K562 (cell line): ENCODE data around the gene SDE2.

Experiments
- CTCF ChIP-seq, 3 experiments: IDR thresholded peaks in 2 of 3; conservative IDR thresholded peaks in 1 of 3; 2 replicates each; pipeline ENCODE4 v1.5.1; 2011 to 2012; ENCODE audit warnings: low read length in 3 of 3, mild to moderate bottlenecking in 3 of 3, control low read depth in 2 of 3, improper control_type of control experiment in 1 of 3, inconsistent platforms in 1 of 3, low read depth in 1 of 3, mixed read lengths in 1 of 3, moderate library complexity in 1 of 3; ENCODE audit not compliant: insufficient read depth in 2 of 3
- DEAF1 ChIP-seq: fragments of 450-650 bp; formaldehyde crosslinking; IDR thresholded peaks from 2 replicates; pipeline ENCODE4 v1.4.0; 2020; ENCODE audit warnings: mild to moderate bottlenecking, moderate library complexity
- DPF2 ChIP-seq: fragments of 450-650 bp; IDR thresholded peaks from 2 replicates; pipeline ENCODE4 v1.6.1; 2016
- HDAC3 ChIP-seq: fragments of 450-650 bp; IDR thresholded peaks from 2 replicates; pipeline ENCODE4 v1.6.1; 2018; ENCODE audit warnings: borderline replicate concordance, mild to moderate bottlenecking, moderate library complexity; ENCODE audit not compliant: partially characterized antibody
- MAFK ChIP-seq: IDR thresholded peaks from 2 replicates; pipeline ENCODE4 v1.6.1; 2011; ENCODE audit warnings: low read length, improper control_type of control experiment
- MAX ChIP-seq: sonication (generic); formaldehyde crosslinking; IDR thresholded peaks from 2 replicates; pipeline ENCODE4 v1.9.0; 2022; ENCODE audit warnings: mild to moderate bottlenecking, missing genetic modification reagents
- MTA3 ChIP-seq: fragments of 450-650 bp; formaldehyde crosslinking; IDR thresholded peaks from 2 replicates; pipeline ENCODE4 v1.6.1; 2017; ENCODE audit warnings: mild to moderate bottlenecking, borderline replicate concordance
- MXI1 ChIP-seq: IDR thresholded peaks from 2 replicates; pipeline ENCODE4 v1.6.1; 2011; ENCODE audit warnings: low read depth, mild to moderate bottlenecking, improper control_type of control experiment, low read length
- NR3C1 ChIP-seq: sonication (generic); formaldehyde crosslinking; IDR thresholded peaks from 2 replicates; pipeline ENCODE4 v1.8.1; 2022; ENCODE audit warnings: missing genetic modification reagents
- TRIM28 ChIP-seq: fragments of 450-650 bp; IDR thresholded peaks from 2 replicates; pipeline ENCODE4 v1.6.1; 2017
- ZFP91 ChIP-seq: sonication (generic); formaldehyde crosslinking; IDR thresholded peaks from 2 replicates; pipeline ENCODE4 v1.8.0; 2022; ENCODE audit warnings: mild to moderate bottlenecking, missing genetic modification reagents
- ZNF121 ChIP-seq: sonication (generic); formaldehyde crosslinking; conservative IDR thresholded peaks from 2 replicates; pipeline ENCODE4 v1.8.0; 2022; ENCODE audit warnings: missing genetic modification reagents

- TF ChIP-seq TRIM28, result no peak
- TF ChIP-seq MAFK, result no peak
- TF ChIP-seq ZFP91 (CRISPR knock-in tag), result no peak
- TF ChIP-seq DPF2, result no peak
- no peak for TF ChIP-seq NR3C1 (CRISPR knock-in tag)
- TF ChIP-seq MTA3, result no peak
- TF ChIP-seq HDAC3, result no peak
- TF ChIP-seq DEAF1 (CRISPR knock-in tag), result no peak
- no peak for TF ChIP-seq MAX
- no peak for TF ChIP-seq CTCF (IDR thresholded peaks at IDR 0.05 in 2 of 3, conservative IDR thresholded peaks at IDR 0.05 in 1 of 3; ENCODE audit: insufficient read depth in 2 of 3, low read depth in 1 of 3, low read length in 3 of 3)
- TF ChIP-seq MXI1, result no peak
- TF ChIP-seq ZNF121 (CRISPR knock-in tag), result no peak
Measured at GRCh38 chr1:226021401-226021800, 22.3 kb upstream of the SDE2 start.
